DND-41 (cell line): Measurements from ENCODE around the gene SLC41A3.

Experiments
- EZH2 ChIP-seq: IDR thresholded peaks from 3 replicates; pipeline ENCODE4 v1.6.1; 2012; ENCODE audit warnings: borderline replicate concordance, low read depth, mild to moderate bottlenecking, moderate library complexity, low read length, inconsistent platforms; ENCODE audit not compliant: severe bottlenecking
- TF ChIP-seq, protein P1 (sequence below): IDR thresholded peaks from 2 replicates; pipeline ENCODE4 v1.5.1; 2012; ENCODE audit warnings: borderline replicate concordance, low read length, moderate library complexity, mild to moderate bottlenecking; ENCODE audit not compliant: poor library complexity, severe bottlenecking; ENCODE audit errors: extremely low read depth

DNA sequence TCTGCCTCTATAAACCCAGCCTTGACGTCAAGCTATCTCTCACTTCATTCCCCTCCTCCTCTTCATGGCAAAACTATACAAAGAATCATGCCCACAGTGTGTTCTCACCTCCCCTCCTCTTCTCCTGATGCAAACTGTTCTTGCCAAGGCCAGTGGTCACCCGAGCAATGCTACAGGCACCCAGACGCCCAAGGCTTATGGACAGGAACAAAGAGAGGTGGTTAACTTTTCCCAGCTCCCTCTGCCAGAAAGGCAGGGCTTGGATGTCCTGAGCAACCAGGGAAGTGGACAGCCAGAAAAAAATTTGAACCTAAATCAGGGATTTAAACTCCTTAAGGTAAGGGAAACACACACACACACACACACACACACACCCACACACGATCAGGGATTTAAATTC, 5.1 kb downstream of the SLC41A3 start:
- TF ChIP-seq, protein P1, sequence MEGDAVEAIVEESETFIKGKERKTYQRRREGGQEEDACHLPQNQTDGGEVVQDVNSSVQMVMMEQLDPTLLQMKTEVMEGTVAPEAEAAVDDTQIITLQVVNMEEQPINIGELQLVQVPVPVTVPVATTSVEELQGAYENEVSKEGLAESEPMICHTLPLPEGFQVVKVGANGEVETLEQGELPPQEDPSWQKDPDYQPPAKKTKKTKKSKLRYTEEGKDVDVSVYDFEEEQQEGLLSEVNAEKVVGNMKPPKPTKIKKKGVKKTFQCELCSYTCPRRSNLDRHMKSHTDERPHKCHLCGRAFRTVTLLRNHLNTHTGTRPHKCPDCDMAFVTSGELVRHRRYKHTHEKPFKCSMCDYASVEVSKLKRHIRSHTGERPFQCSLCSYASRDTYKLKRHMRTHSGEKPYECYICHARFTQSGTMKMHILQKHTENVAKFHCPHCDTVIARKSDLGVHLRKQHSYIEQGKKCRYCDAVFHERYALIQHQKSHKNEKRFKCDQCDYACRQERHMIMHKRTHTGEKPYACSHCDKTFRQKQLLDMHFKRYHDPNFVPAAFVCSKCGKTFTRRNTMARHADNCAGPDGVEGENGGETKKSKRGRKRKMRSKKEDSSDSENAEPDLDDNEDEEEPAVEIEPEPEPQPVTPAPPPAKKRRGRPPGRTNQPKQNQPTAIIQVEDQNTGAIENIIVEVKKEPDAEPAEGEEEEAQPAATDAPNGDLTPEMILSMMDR: no peak
- TF ChIP-seq EZH2: no peak
